ENCODE results near the gene GPR153. TPM values are rescaled to one million over a fixed set of nuclear protein-coding genes. Genes with fewer than 3 reads are reported as not detected.

Gene GPR153
- total RNA-seq, 4 donors from 2014 or later, result 5.6 to 22.1 (median 10.3) TPM

- Histone ChIP-seq H3K27me3 (peaks cover 30 to 36% of the 10 kb centered on the region in 2 donors), H3K4me1 (peaks cover 0 to 13% of the 10 kb centered on the region in 2 donors), H3K36me3 (no peaks in the 10 kb centered on the region), H3K27ac (no peak within 1 kb of the TSS), H3K4me3 (no peak within 1 kb of the TSS), H3K9me3 (no peaks in the 10 kb centered on the region)
- TF ChIP-seq CTCF (IDR thresholded peaks at IDR 0.05) (no peak), POLR2A (IDR thresholded peaks at IDR 0.05) (no peak)
- intact Hi-C loops (cut with DNase I; ENCODE audit: low total_unique reads), result no loop called here
- DNase-seq, result no peak
Measured at GRCh38 chr1:6243993-6244392, 16.9 kb downstream of the GPR153 start, which contains the start of gene HES3. TSS of gene HES3 (plus strand) at chr1:6244179. CDS start at chr1:6244366, 187 bp downstream.

- peaks cover 30 to 36% of the 10 kb centered on the region in 2 donors for H3K27me3 ChIP-seq
- DNase-seq, result no peak
Measured at GRCh38 chr1:6243053-6243834, 17.7 kb downstream of the GPR153 start.

GRCh38 chr1:6241887-6242740, 18.8 kb downstream of the GPR153 start:
- Histone ChIP-seq H3K27ac (no peak overlapping the region), H3K27me3 (peaks cover 30 to 36% of the 10 kb centered on the region in 2 donors), H3K36me3 (no peaks in the 10 kb centered on the region), H3K4me3 (no peak overlapping the region), H3K4me1 (peaks cover 0 to 11% of the 10 kb centered on the region in 2 donors), H3K9me3 (no peaks in the 10 kb centered on the region)
- intact Hi-C loops (cut with DNase I; ENCODE audit: low total_unique reads), result no loop called here
- DNase-seq, result no peak
- no peak for TF ChIP-seq POLR2A (IDR thresholded peaks at IDR 0.05)
- TF ChIP-seq CTCF (IDR thresholded peaks at IDR 0.05), result no peak

More at GRCh38 chr1:6243053-6243834, 17.7 kb downstream of the GPR153 start:
- TF ChIP-seq POLR2A (IDR thresholded peaks at IDR 0.05) (no peak), CTCF (IDR thresholded peaks at IDR 0.05) (no peak)
- H3K27ac ChIP-seq, result no peak overlapping the region
- no peaks in the 10 kb centered on the region for H3K36me3 ChIP-seq
- no peaks in the 10 kb centered on the region for H3K9me3 ChIP-seq
- no peak overlapping the region for H3K4me3 ChIP-seq
- intact Hi-C loops (cut with DNase I; ENCODE audit: low total_unique reads), result no loop called here
- peaks cover 0 to 11% of the 10 kb centered on the region in 2 donors for H3K4me1 ChIP-seq

- Histone ChIP-seq H3K27ac (no peak overlapping the region), H3K4me3 (no peak overlapping the region), H3K9me3 (no peaks in the 10 kb centered on the region), H3K27me3 (peaks cover 27 to 36% of the 10 kb centered on the region in 2 donors), H3K4me1 (peaks cover 0 to 11% of the 10 kb centered on the region in 2 donors), H3K36me3 (no peaks in the 10 kb centered on the region)
- intact Hi-C loops (cut with DNase I; ENCODE audit: low total_unique reads), result no loop called here
- TF ChIP-seq POLR2A (IDR thresholded peaks at IDR 0.05), result no peak
- no peak for DNase-seq
Measured at GRCh38 chr1:6241107-6241886, 19.6 kb downstream of the GPR153 start.
